ENCODE measurements around the gene RNF145. TPM values are rescaled to one million over a fixed set of nuclear protein-coding genes. Genes with fewer than 3 reads are reported as not detected.
A peak's percentile ranks its signal among the peaks of the same experiment; 100 is the strongest.

RNF145 gene
- polyA plus RNA-seq, 3 donors, result 9.1 to 23.6 (median 11.5) TPM

- no peak overlapping the region for H2AFZ ChIP-seq (ENCODE audit: insufficient read depth, low read depth, low read length, poor library complexity, severe bottlenecking)
- peaks cover 45 to 47% of the 10 kb centered on the region in 2 donors for H3K36me3 Mint-ChIP-seq
- no peak overlapping the region for H3K9ac ChIP-seq (ENCODE audit: insufficient read depth, low read length, poor library complexity, severe bottlenecking)
- no peaks in the 10 kb centered on the region for H3K9me3 Mint-ChIP-seq
- no peaks in the 10 kb centered on the region for H3K4me1 Mint-ChIP-seq
- no peaks in the 10 kb centered on the region for H3K79me2 ChIP-seq (ENCODE audit: insufficient read depth, low read length)
- H3K4me2 ChIP-seq (replicated peaks; ENCODE audit: extremely low read depth, low read length, poor library complexity, severe bottlenecking), result no peak overlapping the region
- H3K27ac Mint-ChIP-seq, result peak overlapping the region in 2 of 7 donors; percentile 32 to 62
- no peaks in the 10 kb centered on the region for H3K4me1 ChIP-seq (ENCODE audit: control insufficient read depth in 1 of 2, insufficient read depth in 2 of 2, low read length in 2 of 2)
- H3K4me3 Mint-ChIP-seq, result no peak overlapping the region
- H3K27ac ChIP-seq (ENCODE audit: low read depth in 1 of 2, low read length in 2 of 2), result no peak overlapping the region
- 14% methylated on average over 4 of the region's 6 CpGs for WGBS (ENCODE audit: insufficient coverage)
- DNase-seq, result peak; percentile 30 to 62 (median 60)
- H3K36me3 ChIP-seq (replicated peaks in 1 of 2; ENCODE audit: control insufficient read depth in 1 of 2, insufficient read depth in 2 of 2, low read length in 2 of 2), result peaks cover 33 to 65% of the 10 kb centered on the region in 2 donors
- TF ChIP-seq CTCF (IDR thresholded peaks at IDR 0.05), result peak; percentile 88
- H3K4me3 ChIP-seq (replicated peaks in 1 of 3; ENCODE audit: low read depth in 2 of 3, low read length in 3 of 3), result no peak overlapping the region
- H3K27me3 Mint-ChIP-seq (ENCODE audit: low read depth in 3 of 3), result peaks cover 0 to 4% (median under 1%) of the 10 kb centered on the region in 3 donors
- intact Hi-C loops (cut with micrococcal nuclease), result loop anchor here (5.0 to 10.0 kb wide), 3 partner anchors 158 to 838 kb away; no protein-coding TSS in a partner anchor
- peaks cover 23% of the 10 kb centered on the region for H4K20me1 ChIP-seq (ENCODE audit: insufficient read depth, low read length)
- H3K27me3 ChIP-seq (ENCODE audit: control insufficient read depth in 2 of 2, insufficient read depth in 2 of 2, low read length in 2 of 2), result no peaks in the 10 kb centered on the region
- no peaks in the 10 kb centered on the region for H3K9me3 ChIP-seq (replicated peaks in 1 of 2; ENCODE audit: control insufficient read depth in 1 of 2, insufficient read depth in 1 of 2, low read length in 2 of 2)
Measured at GRCh38 chr5:159156426-159157238, 52.7 kb downstream of the RNF145 start.

GRCh38 chr5:159155960-159156359 is 53.4 kb downstream of the RNF145 start:
- no peak overlapping the region for H3K27ac ChIP-seq (ENCODE audit: low read depth in 1 of 2, low read length in 2 of 2)
- no peak overlapping the region for H3K4me3 ChIP-seq (replicated peaks in 1 of 3; ENCODE audit: low read depth in 2 of 3, low read length in 3 of 3)
- peaks cover 38 to 41% of the 10 kb centered on the region in 2 donors for H3K36me3 Mint-ChIP-seq

More at GRCh38 chr5:159155960-159156359, 53.4 kb downstream of the RNF145 start:
- no peak overlapping the region for H3K4me2 ChIP-seq (replicated peaks; ENCODE audit: extremely low read depth, low read length, poor library complexity, severe bottlenecking)
- Mint-ChIP-seq H3K9me3 (no peaks in the 10 kb centered on the region), H3K27me3 (ENCODE audit: low read depth in 3 of 3) (peaks cover 2 to 4% (median 3%) of the 10 kb centered on the region in 3 donors), H3K27ac (no peak overlapping the region), H3K4me3 (no peak overlapping the region), H3K4me1 (no peaks in the 10 kb centered on the region)
- H3K9ac ChIP-seq (ENCODE audit: insufficient read depth, low read length, poor library complexity, severe bottlenecking), result no peak overlapping the region
- peaks cover 23% of the 10 kb centered on the region for H4K20me1 ChIP-seq (ENCODE audit: insufficient read depth, low read length)
- peaks cover 27 to 58% of the 10 kb centered on the region in 2 donors for H3K36me3 ChIP-seq (replicated peaks in 1 of 2; ENCODE audit: control insufficient read depth in 1 of 2, insufficient read depth in 2 of 2, low read length in 2 of 2)
- WGBS (ENCODE audit: insufficient coverage), result 80% methylated on average over 1 of the region's 2 CpGs
- no peak overlapping the region for H2AFZ ChIP-seq (ENCODE audit: insufficient read depth, low read depth, low read length, poor library complexity, severe bottlenecking)
- H3K4me1 ChIP-seq (ENCODE audit: control insufficient read depth in 1 of 2, insufficient read depth in 2 of 2, low read length in 2 of 2), result no peaks in the 10 kb centered on the region
- no peaks in the 10 kb centered on the region for H3K79me2 ChIP-seq (ENCODE audit: insufficient read depth, low read length)
- H3K27me3 ChIP-seq (ENCODE audit: control insufficient read depth in 2 of 2, insufficient read depth in 2 of 2, low read length in 2 of 2), result no peaks in the 10 kb centered on the region
- no peak for TF ChIP-seq CTCF (IDR thresholded peaks at IDR 0.05)
- H3K9me3 ChIP-seq (replicated peaks in 1 of 2; ENCODE audit: control insufficient read depth in 1 of 2, insufficient read depth in 1 of 2, low read length in 2 of 2), result no peaks in the 10 kb centered on the region
- intact Hi-C loops (cut with micrococcal nuclease), result loop anchor here (5.0 to 10.0 kb wide), 3 partner anchors 159 to 839 kb away; no protein-coding TSS in a partner anchor
- no peak for DNase-seq
